K562 (cell line): Measurements from ENCODE around the gene ZCCHC14. TPM values are rescaled to one million over a fixed set of nuclear protein-coding genes. Genes with fewer than 3 reads are reported as not detected.

ENCODE experiments used
- ATAC-seq: fragments of 200-7000 bp; cut with Tn5 transposase; 3 replicates; pipeline ENCODE4 v1.9.1; 2020; ENCODE audit warnings: moderate library complexity
- BruUV-seq: library from RNA; stranded (reverse); fragments of 400-500 nt; replicated peaks from 2 replicates; lab custom pipeline; 2021; lab: Mats Ljungman, UMichigan
- CTCF ChIA-PET: fragments of 300-600 bp; formaldehyde crosslinking; extraction: SDS; loops from one replicate; lab custom pipeline; 2021; ENCODE audit warnings: low intra/inter-chr PET ratio; lab: Yijun Ruan, JAX
- POLR2A ChIA-PET: fragments of 300-600, 350-650 bp; sonication (Branson Sonifier 250); formaldehyde crosslinking; extraction: SDS; loops from one replicate; lab custom pipeline; 2021; ENCODE audit warnings: antibody characterized with exemption, inconsistent platforms; lab: Yijun Ruan, JAX
- DNase-seq, 4 experiments: peaks; one replicate each; pipeline versions ENCODE4 v3.0.0 to v3.0.0-alpha.2; 2011 to 2018; ENCODE audit warnings: low spot score in 3 of 4, mixed read lengths in 3 of 4; ENCODE audit errors: extremely low read depth in 1 of 4
- FAIRE-seq: peaks from 2 replicates; lab custom pipeline; 2011; peaks lifted over from hg19 to GRCh38; lab: Jason Lieb, UNC
- H2AFZ ChIP-seq: 2 replicates; pipeline ENCODE4 v1.6.0; 2011; ENCODE audit warnings: low read depth, low read length, control low read depth, inconsistent platforms
- H3K27ac ChIP-seq: fragments of 200-600 bp; 3 replicates; pipeline ENCODE4 v1.8.0; 2011; ENCODE audit warnings: low read depth, mild to moderate bottlenecking, control low read depth, inconsistent platforms, low read length, moderate library complexity, mixed read lengths; ENCODE audit errors: extremely low read depth
- H3K27me3 ChIP-seq, 2 experiments: fragments of 300-600 bp in 1 of 2; 2 replicates in 1 of 2; 3 replicates in 1 of 2; pipeline versions ENCODE4 v1.6.0 to v1.8.0; 2011; ENCODE audit warnings: inconsistent platforms in 2 of 2, low read length in 2 of 2, mild to moderate bottlenecking in 1 of 2, mixed read lengths in 1 of 2, moderate library complexity in 1 of 2; ENCODE audit not compliant: control insufficient read depth in 2 of 2, insufficient read depth in 2 of 2
- H3K36me3 ChIP-seq: fragments of 300-600 bp; 3 replicates; pipeline ENCODE4 v1.8.0; 2011; ENCODE audit warnings: mild to moderate bottlenecking, low read length, inconsistent platforms; ENCODE audit not compliant: control insufficient read depth, insufficient read depth
- H3K4me1 ChIP-seq, 2 experiments: fragments of 200-600 bp in 1 of 2; replicated peaks in 1 of 2; 2 replicates in 1 of 2; 3 replicates in 1 of 2; pipeline versions ENCODE4 v1.5.1 to v1.8.0; 2011; ENCODE audit warnings: inconsistent platforms in 2 of 2, low read length in 2 of 2, mild to moderate bottlenecking in 1 of 2, mixed read lengths in 1 of 2, moderate library complexity in 1 of 2; ENCODE audit not compliant: control insufficient read depth in 2 of 2, insufficient read depth in 2 of 2
- H3K4me2 ChIP-seq: 2 replicates; pipeline ENCODE4 v1.6.1; 2011; ENCODE audit warnings: low read length, control low read depth, inconsistent platforms, mixed read lengths; ENCODE audit not compliant: insufficient read depth
- H3K4me3 ChIP-seq: fragments of 200-600 bp; sonication (generic), shearing (Covaris generic); 2 replicates; pipeline ENCODE4 v1.5.1; 2016; ENCODE audit warnings: control low read depth, inconsistent platforms
- H3K79me2 ChIP-seq: fragments of 200-600 bp; 3 replicates; pipeline ENCODE4 v1.8.0; 2011; ENCODE audit warnings: low read length, inconsistent platforms; ENCODE audit not compliant: control insufficient read depth, insufficient read depth
- H3K9ac ChIP-seq, 2 experiments: 2 replicates each; pipeline versions ENCODE4 v1.6.0 to v1.6.1; 2011; ENCODE audit warnings: low read depth in 2 of 2, low read length in 2 of 2, control low read depth in 1 of 2, inconsistent platforms in 1 of 2, mild to moderate bottlenecking in 1 of 2, mixed read lengths in 1 of 2; ENCODE audit not compliant: insufficient read depth in 1 of 2
- H3K9me1 ChIP-seq: one replicate; pipeline ENCODE4 v1.6.0; 2011; ENCODE audit warnings: inconsistent platforms, mild to moderate bottlenecking, low read length, moderate library complexity; ENCODE audit not compliant: control insufficient read depth, insufficient read depth
- H3K9me3 ChIP-seq: replicated peaks from 2 replicates; pipeline ENCODE4 v1.5.1; 2011; ENCODE audit warnings: low read depth, low read length, inconsistent platforms; ENCODE audit not compliant: control insufficient read depth, insufficient read depth
- H4K20me1 ChIP-seq: replicated peaks from 2 replicates; pipeline ENCODE4 v1.6.1; 2011; ENCODE audit warnings: low read length, inconsistent platforms, mixed read lengths; ENCODE audit not compliant: control insufficient read depth, insufficient read depth
- BCOR ChIP-seq: fragments of 450-650 bp; IDR thresholded peaks from 2 replicates; pipeline ENCODE4 v1.6.1; 2016
- E2F3 ChIP-seq: fragments of 250-450 bp; sonication (Bioruptor Pico); IDR thresholded peaks from 2 replicates; pipeline ENCODE4 v1.4.0; 2020; ENCODE audit warnings: mild to moderate bottlenecking
- FOXM1 ChIP-seq, 2 experiments: fragments of 450-650 bp in 1 of 2; sonication (generic) in 1 of 2; formaldehyde crosslinking in 1 of 2; IDR thresholded peaks; 2 replicates each; pipeline versions ENCODE4 v1.6.1 to v1.9.0; 2017 to 2022; ENCODE audit warnings: low read depth in 2 of 2, mild to moderate bottlenecking in 2 of 2, missing genetic modification reagents in 1 of 2, moderate library complexity in 1 of 2
- GTF2A2 ChIP-seq: IDR thresholded peaks from 2 replicates; pipeline ENCODE4 v1.6.1; 2016; ENCODE audit warnings: mild to moderate bottlenecking, missing genetic modification characterization, missing compliant biosample characterization
- HNRNPK ChIP-seq: fragments of 200-400 bp; formaldehyde crosslinking; IDR thresholded peaks from one replicate; pipeline ENCODE4 v1.6.1; 2018; ENCODE audit warnings: mild to moderate bottlenecking, low read depth, low read length; ENCODE audit not compliant: poor library complexity, severe bottlenecking
- MITF ChIP-seq: IDR thresholded peaks from 2 replicates; pipeline ENCODE4 v1.6.1; 2014; ENCODE audit warnings: antibody characterized with exemption
- NCOA1 ChIP-seq: fragments of 450-650 bp; IDR thresholded peaks from 2 replicates; pipeline ENCODE4 v1.6.1; 2016; ENCODE audit warnings: low read depth
- NRF1 ChIP-seq, 2 experiments: fragments of 450-650 bp; IDR thresholded peaks in 1 of 2; conservative IDR thresholded peaks in 1 of 2; 2 replicates each; pipeline ENCODE4 v1.6.1; 2014; ENCODE audit warnings: mild to moderate bottlenecking in 2 of 2
- SLC30A9 ChIP-seq: fragments of 250-450 bp; sonication (Bioruptor Pico); IDR thresholded peaks from 2 replicates; pipeline ENCODE4 v1.8.0; 2022; ENCODE audit warnings: mild to moderate bottlenecking, moderate library complexity
- SMARCE1 ChIP-seq: fragments of 450-650 bp; IDR thresholded peaks from 2 replicates; pipeline ENCODE4 v1.7.1; 2016; ENCODE audit warnings: mild to moderate bottlenecking
- ZNF224 ChIP-seq: sonication (generic); formaldehyde crosslinking; IDR thresholded peaks from 2 replicates; pipeline ENCODE4 v1.8.0; 2022; ENCODE audit warnings: mild to moderate bottlenecking, missing genetic modification reagents
- ZNF24 ChIP-seq: fragments of 450-650 bp; IDR thresholded peaks from 2 replicates; pipeline ENCODE4 v1.6.1; 2016
- ZNF668 ChIP-seq: fragments of 250-450 bp; sonication (Bioruptor Pico); IDR thresholded peaks from 2 replicates; pipeline ENCODE4 v1.8.0; 2022; ENCODE audit warnings: mild to moderate bottlenecking, inconsistent platforms
- WGBS: fragments of 100-300 bp; shearing (Covaris generic); methylation state at CpG from one replicate; pipeline ENCODE4 v1.1.6; 2016; ENCODE audit warnings: low coverage, mixed read lengths; ENCODE audit not compliant: insufficient coverage; ENCODE audit errors: missing lambda C conversion rate; 5-methylcytosine and 5-hydroxymethylcytosine counted together
- in situ Hi-C: fragments of 300-500 bp; cut with MboI; formaldehyde crosslinking; loops from 4 replicates; pipeline ENCODE4 v1.15.0; 2018; ENCODE audit warnings: inconsistent platforms, mixed read lengths
- intact Hi-C: fragments of 100-400 bp; cut with micrococcal nuclease; formaldehyde crosslinking; loops from 2 replicates; pipeline ENCODE4 v1.14.2; 2022
- polyA plus RNA-seq, 8 experiments: library from polyadenylated mRNA; depleted of rRNA in 4 of 8; stranded (reverse) in 5 of 8; unstranded in 3 of 8; fragments of >200 nt; fragmentation: Nextera tagmentation in 2 of 8; fragmentation: Illumina TruSeq in 1 of 8; extraction: Ambion mirVana in 2 of 8; extraction: Trizol in 1 of 8; gene quantifications; 2 replicates each; pipeline versions ENCODE4 v1.2.1 to v1.2.3, GENCODE V29; 2011 to 2014; ENCODE audit warnings: inconsistent platforms in 1 of 8, missing spikeins in 1 of 8
- total RNA-seq, 7 experiments: library from RNA; depleted of rRNA in 6 of 7; stranded (reverse); fragments of >200 nt in 6 of 7; fragmentation: Illumina TruSeq in 2 of 7; extraction: Trizol in 2 of 7; gene quantifications; 2 replicates each; pipeline versions ENCODE4 v1.2.1 to v1.2.3, GENCODE V29; 2011 to 2021; ENCODE audit warnings: low replicate concordance in 1 of 7
- TF ChIP-seq, protein P1 (sequence below), 2 experiments: fragments of 450-650 bp in 1 of 2; sonication (generic) in 1 of 2; formaldehyde crosslinking in 1 of 2; IDR thresholded peaks in 1 of 2; conservative IDR thresholded peaks in 1 of 2; 2 replicates each; pipeline versions ENCODE4 v1.6.1 to v1.8.1; 2016 to 2023; ENCODE audit warnings: mild to moderate bottlenecking in 2 of 2, moderate library complexity in 2 of 2, inconsistent platforms in 1 of 2, missing genetic modification reagents in 1 of 2
- TF ChIP-seq, protein P2 (sequence below): fragments of 250-450 bp; sonication (Bioruptor Pico); IDR thresholded peaks from 2 replicates; pipeline ENCODE4 v1.5.0; 2020; ENCODE audit warnings: mild to moderate bottlenecking
- TF ChIP-seq, protein P3 (sequence below): fragments of 250-450 bp; sonication (Bioruptor Pico); IDR thresholded peaks from 2 replicates; pipeline ENCODE4 v1.5.0; 2021
- TF ChIP-seq, protein P4 (sequence below): sonication (generic); formaldehyde crosslinking; IDR thresholded peaks from 2 replicates; pipeline ENCODE4 v1.8.1; 2023; ENCODE audit warnings: mild to moderate bottlenecking, missing genetic modification reagents

ZCCHC14 gene
- total and polyA plus RNA-seq, 9 of the 15 experiments (the other 6 are each of a cell fraction or from before 2014, with no cell fraction given): 1.5 to 12.4 (median 2.9) TPM

DNA sequence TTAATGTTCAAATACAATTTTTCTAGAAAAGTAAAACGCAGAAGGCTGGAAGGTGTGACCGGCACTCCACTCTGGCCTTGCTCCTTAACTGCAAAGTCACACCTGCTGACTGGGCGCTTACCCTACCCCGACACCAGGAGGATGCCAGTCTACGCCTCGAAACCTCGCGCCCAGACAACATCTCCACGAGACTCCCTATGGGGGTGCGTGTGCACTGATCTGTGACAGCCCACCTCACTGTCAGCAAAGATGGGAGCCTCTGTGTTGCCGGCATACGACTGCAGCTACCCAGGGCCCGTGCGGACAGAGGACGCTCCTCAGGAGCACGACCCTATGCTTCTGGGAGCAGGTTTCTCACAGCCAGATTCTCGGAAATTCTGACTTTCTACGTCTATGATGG, 74.6 kb downstream of the ZCCHC14 start:
- no peaks in the 10 kb centered on the region; a peak in 1 of 5 replicates for H3K27me3 ChIP-seq
- no peak overlapping the region for H3K4me3 ChIP-seq
- BruUV-seq: no TSS peak
- peaks cover 0 to 4% of the 10 kb centered on the region in 2 experiments; a peak in 2 of 5 replicates for H3K4me1 ChIP-seq
- ATAC-seq: no peak
- H4K20me1 ChIP-seq: 0 out of 2 replicates have a peak, but pooled peaks cover 4% of the 10 kb centered on the region
- H3K9me1 ChIP-seq: peaks cover 4% of the 10 kb centered on the region
- no peaks in the 10 kb centered on the region for H3K79me2 ChIP-seq
- no peak overlapping the region for H3K9ac ChIP-seq
- no peak overlapping the region for H3K4me2 ChIP-seq
- H2AFZ ChIP-seq: no peak overlapping the region
- POLR2A ChIA-PET: interaction anchor here (0.9 to 2.1 kb wide), 2 partner anchors 11 to 12 kb away, joined by 3 to 21 read pairs; no protein-coding TSS in a partner anchor
- no peak overlapping the region for H3K27ac ChIP-seq
- no peaks in the 10 kb centered on the region for H3K9me3 ChIP-seq
- intact Hi-C loops (loop anchor here (10.0 kb wide), 1 partner anchor 147 kb away; no protein-coding TSS in a partner anchor), in situ Hi-C loops (no loop called here)
- 89% methylated on average over 18 of the region's 18 CpGs for WGBS
- CTCF ChIA-PET: no interaction called here
- peaks cover 52% of the 10 kb centered on the region; the same call in 2 of the 3 replicates for H3K36me3 ChIP-seq
- no peak for FAIRE-seq
- DNase-seq: no peak
- TF ChIP-seq, protein P1, sequence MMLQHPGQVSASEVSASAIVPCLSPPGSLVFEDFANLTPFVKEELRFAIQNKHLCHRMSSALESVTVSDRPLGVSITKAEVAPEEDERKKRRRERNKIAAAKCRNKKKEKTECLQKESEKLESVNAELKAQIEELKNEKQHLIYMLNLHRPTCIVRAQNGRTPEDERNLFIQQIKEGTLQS (IDR thresholded peaks at IDR 0.05): no peak
- TF ChIP-seq, protein P1 (CRISPR knock-in tag; conservative IDR thresholded peaks at IDR 0.05): no peak
- TF ChIP-seq ZNF668 (CRISPR knock-in tag): no peak
- no peak for TF ChIP-seq SMARCE1
- no peak for TF ChIP-seq FOXM1 (IDR thresholded peaks at IDR 0.05; ENCODE audit: low read depth)
- TF ChIP-seq FOXM1 (CRISPR knock-in tag; IDR thresholded peaks at IDR 0.05; ENCODE audit: low read depth): no peak
- TF ChIP-seq HNRNPK: no peak
- TF ChIP-seq E2F3 (CRISPR knock-in tag): no peak
- TF ChIP-seq, protein P2, sequence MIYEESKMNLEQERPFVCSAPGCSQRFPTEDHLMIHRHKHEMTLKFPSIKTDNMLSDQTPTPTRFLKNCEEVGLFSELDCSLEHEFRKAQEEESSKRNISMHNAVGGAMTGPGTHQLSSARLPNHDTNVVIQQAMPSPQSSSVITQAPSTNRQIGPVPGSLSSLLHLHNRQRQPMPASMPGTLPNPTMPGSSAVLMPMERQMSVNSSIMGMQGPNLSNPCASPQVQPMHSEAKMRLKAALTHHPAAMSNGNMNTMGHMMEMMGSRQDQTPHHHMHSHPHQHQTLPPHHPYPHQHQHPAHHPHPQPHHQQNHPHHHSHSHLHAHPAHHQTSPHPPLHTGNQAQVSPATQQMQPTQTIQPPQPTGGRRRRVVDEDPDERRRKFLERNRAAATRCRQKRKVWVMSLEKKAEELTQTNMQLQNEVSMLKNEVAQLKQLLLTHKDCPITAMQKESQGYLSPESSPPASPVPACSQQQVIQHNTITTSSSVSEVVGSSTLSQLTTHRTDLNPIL (CRISPR knock-in tag): no peak
- no peak for TF ChIP-seq NCOA1
- no peak for TF ChIP-seq NRF1 (conservative IDR thresholded peaks at IDR 0.05 in 1 of 2, IDR thresholded peaks at IDR 0.05 in 1 of 2)
- no peak for TF ChIP-seq SLC30A9 (CRISPR knock-in tag)
- no peak for TF ChIP-seq BCOR
- no peak for TF ChIP-seq ZNF24
- TF ChIP-seq, protein P3, sequence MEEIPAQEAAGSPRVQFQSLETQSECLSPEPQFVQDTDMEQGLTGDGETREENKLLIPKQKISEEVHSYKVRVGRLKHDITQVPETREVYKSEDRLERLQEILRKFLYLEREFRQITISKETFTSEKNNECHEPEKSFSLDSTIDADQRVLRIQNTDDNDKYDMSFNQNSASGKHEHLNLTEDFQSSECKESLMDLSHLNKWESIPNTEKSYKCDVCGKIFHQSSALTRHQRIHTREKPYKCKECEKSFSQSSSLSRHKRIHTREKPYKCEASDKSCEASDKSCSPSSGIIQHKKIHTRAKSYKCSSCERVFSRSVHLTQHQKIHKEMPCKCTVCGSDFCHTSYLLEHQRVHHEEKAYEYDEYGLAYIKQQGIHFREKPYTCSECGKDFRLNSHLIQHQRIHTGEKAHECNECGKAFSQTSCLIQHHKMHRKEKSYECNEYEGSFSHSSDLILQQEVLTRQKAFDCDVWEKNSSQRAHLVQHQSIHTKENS (CRISPR knock-in tag): no peak
- TF ChIP-seq, protein P4, sequence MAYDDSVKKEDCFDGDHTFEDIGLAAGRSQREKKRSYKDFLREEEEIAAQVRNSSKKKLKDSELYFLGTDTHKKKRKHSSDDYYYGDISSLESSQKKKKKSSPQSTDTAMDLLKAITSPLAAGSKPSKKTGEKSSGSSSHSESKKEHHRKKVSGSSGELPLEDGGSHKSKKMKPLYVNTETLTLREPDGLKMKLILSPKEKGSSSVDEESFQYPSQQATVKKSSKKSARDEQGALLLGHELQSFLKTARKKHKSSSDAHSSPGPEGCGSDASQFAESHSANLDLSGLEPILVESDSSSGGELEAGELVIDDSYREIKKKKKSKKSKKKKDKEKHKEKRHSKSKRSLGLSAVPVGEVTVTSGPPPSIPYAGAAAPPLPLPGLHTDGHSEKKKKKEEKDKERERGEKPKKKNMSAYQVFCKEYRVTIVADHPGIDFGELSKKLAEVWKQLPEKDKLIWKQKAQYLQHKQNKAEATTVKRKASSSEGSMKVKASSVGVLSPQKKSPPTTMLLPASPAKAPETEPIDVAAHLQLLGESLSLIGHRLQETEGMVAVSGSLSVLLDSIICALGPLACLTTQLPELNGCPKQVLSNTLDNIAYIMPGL (CRISPR knock-in tag): no peak
- TF ChIP-seq MITF: no peak
- TF ChIP-seq ZNF224 (CRISPR knock-in tag): no peak
- TF ChIP-seq GTF2A2: no peak
